PC-9 (cell line): ENCODE measurements around the gene ATF7IP. TPM values are rescaled to one million over a fixed set of nuclear protein-coding genes. Genes with fewer than 3 reads are reported as not detected.
"Not testable (repeated sequence)": the region's sequence is repeated elsewhere in the genome, so short reads cannot be mapped to it uniquely, and the experiment has no call there.

Source experiments
- Bru-seq: library from RNA; stranded (reverse); fragments of 400-500 nt; gene quantifications from one replicate; lab custom pipeline; 2021; lab: Mats Ljungman, UMichigan
- BruChase-seq, 2 experiments: library from RNA; stranded (reverse); fragments of 400-500 nt; gene quantifications; one replicate each; lab custom pipeline; 2021; lab: Mats Ljungman, UMichigan
- BruUV-seq: library from RNA; stranded (reverse); fragments of 400-500 nt; replicated peaks from 2 replicates; lab custom pipeline; 2021; lab: Mats Ljungman, UMichigan
- CTCF ChIA-PET: fragments of 300-600 bp; sonication (Branson Sonifier 250); formaldehyde crosslinking; loops from one replicate; lab custom pipeline; 2022; ENCODE audit warnings: antibody characterized with exemption; lab: Charles Lee
- POLR2A ChIA-PET: fragments of 300-600 bp; sonication (Branson Sonifier 250); formaldehyde crosslinking; loops from one replicate; lab custom pipeline; 2022; ENCODE audit warnings: antibody characterized with exemption; ENCODE audit not compliant: unreplicated experiment; lab: Charles Lee
- DNase-seq, 2 experiments: peaks; one replicate each; pipeline versions ENCODE4 v3.0.0 to v3.0.0-alpha.2; 2015 to 2022; ENCODE audit warnings: mixed read lengths in 1 of 2
- H2AFZ ChIP-seq: fragments of 200-600 bp; sonication (generic); 2 replicates; pipeline ENCODE4 v1.8.1; 2017; ENCODE audit warnings: antibody characterized with exemption
- H3F3A ChIP-seq: fragments of 200-600 bp; sonication (generic); 2 replicates; pipeline ENCODE4 v1.8.1; 2017; ENCODE audit warnings: antibody characterized with exemption, mild to moderate bottlenecking, low read depth; ENCODE audit not compliant: insufficient read depth
- H3K27ac ChIP-seq: fragments of 200-600 bp; sonication (generic); 2 replicates; pipeline ENCODE4 v1.6.1; 2016; ENCODE audit warnings: mixed run types
- H3K27me3 ChIP-seq: fragments of 200-600 bp; sonication (generic); 2 replicates; pipeline ENCODE4 v1.6.1; 2016; ENCODE audit warnings: low read depth, mixed run types; ENCODE audit not compliant: insufficient read depth
- H3K36me3 ChIP-seq: fragments of 200-600 bp; sonication (generic); 2 replicates; pipeline ENCODE4 v1.6.1; 2016; ENCODE audit warnings: low read depth, mixed run types
- H3K4me1 ChIP-seq: fragments of 200-600 bp; sonication (generic); replicated peaks from 2 replicates; pipeline ENCODE4 v1.6.1; 2016; ENCODE audit warnings: mixed run types; ENCODE audit not compliant: insufficient read depth
- H3K4me2 ChIP-seq: fragments of 200-600 bp; sonication (generic); 2 replicates; pipeline ENCODE4 v1.6.1; 2017; ENCODE audit warnings: mixed run types
- H3K4me3 ChIP-seq: fragments of 200-600 bp; sonication (generic); 2 replicates; pipeline ENCODE4 v1.6.1; 2016; ENCODE audit warnings: mixed run types
- H3K79me2 ChIP-seq: fragments of 200-600 bp; sonication (generic); 2 replicates; pipeline ENCODE4 v1.6.1; 2017; ENCODE audit warnings: low read depth, mixed run types
- H3K9me2 ChIP-seq: fragments of 200-600 bp; sonication (generic); 2 replicates; pipeline ENCODE4 v1.8.1; 2017; ENCODE audit warnings: mild to moderate bottlenecking; ENCODE audit not compliant: insufficient read depth
- H3K9me3 ChIP-seq: fragments of 200-600 bp; sonication (generic); 2 replicates; pipeline ENCODE4 v1.8.1; 2016; ENCODE audit warnings: low read depth; ENCODE audit not compliant: insufficient read depth
- H4K20me1 ChIP-seq: fragments of 200-600 bp; sonication (generic); 2 replicates; pipeline ENCODE4 v1.8.1; 2017; ENCODE audit not compliant: insufficient read depth
- EZH2 ChIP-seq: fragments of 200-600 bp; sonication (generic); IDR thresholded peaks from 2 replicates; pipeline ENCODE4 v1.8.0; 2017; ENCODE audit warnings: antibody characterized with exemption, low read depth
- intact Hi-C: fragments of 100-400 bp; cut with micrococcal nuclease; formaldehyde crosslinking; loops from one replicate; pipeline ENCODE4 v1.10.0; 2022; ENCODE audit not compliant: unreplicated experiment
- long read RNA-seq: library from polyadenylated mRNA; stranded (forward); transcript quantifications from one replicate; pipeline ENCODE4 v2.0.0, GENCODE V29; 2022
- total RNA-seq: library from RNA; stranded (reverse); gene quantifications from 2 replicates; pipeline ENCODE4 v1.2.3, GENCODE V29; 2021
- TF ChIP-seq, protein P1 (sequence below): fragments of 200-600 bp; sonication (generic); conservative IDR thresholded peaks from 2 replicates; pipeline ENCODE4 v1.6.1; 2017; ENCODE audit warnings: mixed run types, antibody characterized with exemption, mild to moderate bottlenecking, moderate library complexity

ATF7IP gene, protein sequence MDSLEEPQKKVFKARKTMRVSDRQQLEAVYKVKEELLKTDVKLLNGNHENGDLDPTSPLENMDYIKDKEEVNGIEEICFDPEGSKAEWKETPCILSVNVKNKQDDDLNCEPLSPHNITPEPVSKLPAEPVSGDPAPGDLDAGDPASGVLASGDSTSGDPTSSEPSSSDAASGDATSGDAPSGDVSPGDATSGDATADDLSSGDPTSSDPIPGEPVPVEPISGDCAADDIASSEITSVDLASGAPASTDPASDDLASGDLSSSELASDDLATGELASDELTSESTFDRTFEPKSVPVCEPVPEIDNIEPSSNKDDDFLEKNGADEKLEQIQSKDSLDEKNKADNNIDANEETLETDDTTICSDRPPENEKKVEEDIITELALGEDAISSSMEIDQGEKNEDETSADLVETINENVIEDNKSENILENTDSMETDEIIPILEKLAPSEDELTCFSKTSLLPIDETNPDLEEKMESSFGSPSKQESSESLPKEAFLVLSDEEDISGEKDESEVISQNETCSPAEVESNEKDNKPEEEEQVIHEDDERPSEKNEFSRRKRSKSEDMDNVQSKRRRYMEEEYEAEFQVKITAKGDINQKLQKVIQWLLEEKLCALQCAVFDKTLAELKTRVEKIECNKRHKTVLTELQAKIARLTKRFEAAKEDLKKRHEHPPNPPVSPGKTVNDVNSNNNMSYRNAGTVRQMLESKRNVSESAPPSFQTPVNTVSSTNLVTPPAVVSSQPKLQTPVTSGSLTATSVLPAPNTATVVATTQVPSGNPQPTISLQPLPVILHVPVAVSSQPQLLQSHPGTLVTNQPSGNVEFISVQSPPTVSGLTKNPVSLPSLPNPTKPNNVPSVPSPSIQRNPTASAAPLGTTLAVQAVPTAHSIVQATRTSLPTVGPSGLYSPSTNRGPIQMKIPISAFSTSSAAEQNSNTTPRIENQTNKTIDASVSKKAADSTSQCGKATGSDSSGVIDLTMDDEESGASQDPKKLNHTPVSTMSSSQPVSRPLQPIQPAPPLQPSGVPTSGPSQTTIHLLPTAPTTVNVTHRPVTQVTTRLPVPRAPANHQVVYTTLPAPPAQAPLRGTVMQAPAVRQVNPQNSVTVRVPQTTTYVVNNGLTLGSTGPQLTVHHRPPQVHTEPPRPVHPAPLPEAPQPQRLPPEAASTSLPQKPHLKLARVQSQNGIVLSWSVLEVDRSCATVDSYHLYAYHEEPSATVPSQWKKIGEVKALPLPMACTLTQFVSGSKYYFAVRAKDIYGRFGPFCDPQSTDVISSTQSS
- total RNA-seq, result 72.2 and 94.7 TPM in 2 replicates
- Bru-seq, nascent RNA, result percentile 96 among the genes with signal in this experiment
- percentile 86 among the genes with signal in this experiment for BruChase-seq, experiment 1, labeled RNA remaining after a 2-hour chase
- percentile 82 among the genes with signal in this experiment for BruChase-seq, experiment 2, labeled RNA remaining after a 6-hour chase
- long read RNA-seq, full-length matches to known transcripts, result 8 of 18 reads
- long read RNA-seq, partial matches to known transcripts, result 1 of 18 reads
- long read RNA-seq, other reads (novel, unspliced or antisense), result 9 of 18 reads

DNA sequence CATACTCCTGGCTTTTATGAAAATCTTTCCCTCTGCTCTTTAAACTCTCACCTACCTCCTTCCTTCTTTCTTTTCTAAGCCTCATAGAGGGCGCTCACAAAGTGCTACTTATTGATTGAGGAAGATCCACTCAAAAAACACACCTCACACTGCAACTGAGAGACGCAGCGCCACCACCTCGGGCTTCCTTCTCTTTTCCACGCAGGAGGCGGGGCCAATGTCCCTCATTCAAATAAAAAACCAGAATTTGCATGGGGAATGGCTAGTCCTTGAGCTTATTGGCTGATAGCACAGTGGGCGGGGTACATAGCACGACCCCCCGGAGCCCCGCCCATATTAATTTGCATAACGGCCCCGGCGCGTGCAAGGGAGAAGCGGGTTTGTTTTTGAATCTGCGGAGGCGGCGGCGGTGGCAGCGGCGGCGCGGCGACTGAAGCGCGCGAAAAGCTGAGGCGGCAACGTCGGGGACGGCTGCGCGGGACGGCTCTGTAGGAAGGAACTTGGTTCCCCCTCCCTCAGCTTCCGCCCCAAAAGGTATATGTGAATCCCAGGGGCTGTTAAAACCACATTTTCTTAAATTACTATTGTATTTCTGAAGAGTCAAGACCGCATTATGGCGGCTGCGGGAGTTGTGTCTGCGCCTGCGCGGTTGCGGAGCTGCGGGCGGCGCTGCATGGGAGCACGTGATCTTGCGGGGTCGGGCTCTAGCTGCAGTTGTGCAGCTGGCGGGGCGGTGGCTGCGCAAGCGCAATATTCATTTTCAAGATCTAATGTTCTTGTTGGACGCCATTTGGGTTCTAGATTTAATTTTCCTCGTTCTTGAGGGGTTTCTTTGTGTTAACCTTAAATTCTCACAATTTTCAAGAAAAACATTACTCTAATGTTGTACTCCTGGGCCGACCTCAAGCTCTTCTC lies at the start of gene ATF7IP:
ATF7IP (plus strand) TSS at position 389 of the 915 bp plus-strand sequence. CDS start 58,234 bp downstream, outside the sequence.
- Histone ChIP-seq H2AFZ (peak within 1 kb of the TSS; percentile 88), H3K4me3 (peak within 1 kb of the TSS; percentile 90), H3F3A (peaks cover 17% of the 10 kb centered on the region), H3K9me2 (no peaks in the 10 kb centered on the region), H3K36me3 (no peaks in the 10 kb centered on the region), H3K4me1 (peaks cover 23% of the 10 kb centered on the region), H3K9me3 (no peaks in the 10 kb centered on the region; the same call in 1 of the 2 replicates), H4K20me1 (no peaks in the 10 kb centered on the region), H3K27ac (peak within 1 kb of the TSS; percentile 89), H3K79me2 (peaks cover 46% of the 10 kb centered on the region), H3K27me3 (no peaks in the 10 kb centered on the region), H3K4me2 (peak within 1 kb of the TSS; percentile 94)
- TSS peak; percentile 53 for BruUV-seq
- intact Hi-C loops, result loop anchor here (1.0 to 5.0 kb wide), 7 partner anchors 52 to 407 kb away; partner anchors contain the start of gene PLBD1
- ChIA-PET POLR2A (interaction anchor here (0.5 to 1.4 kb wide), 21 partner anchors 20 to 600 kb away, joined by 3 to 11 read pairs (median 5); partner anchors contain the start of gene PLBD1), CTCF (interaction anchor here (0.6 to 1.4 kb wide), 8 partner anchors 41 to 180 kb away, joined by 3 to 13 read pairs (median 4); no protein-coding TSS in a partner anchor)
- no peak for TF ChIP-seq EZH2
- TF ChIP-seq, protein P1, sequence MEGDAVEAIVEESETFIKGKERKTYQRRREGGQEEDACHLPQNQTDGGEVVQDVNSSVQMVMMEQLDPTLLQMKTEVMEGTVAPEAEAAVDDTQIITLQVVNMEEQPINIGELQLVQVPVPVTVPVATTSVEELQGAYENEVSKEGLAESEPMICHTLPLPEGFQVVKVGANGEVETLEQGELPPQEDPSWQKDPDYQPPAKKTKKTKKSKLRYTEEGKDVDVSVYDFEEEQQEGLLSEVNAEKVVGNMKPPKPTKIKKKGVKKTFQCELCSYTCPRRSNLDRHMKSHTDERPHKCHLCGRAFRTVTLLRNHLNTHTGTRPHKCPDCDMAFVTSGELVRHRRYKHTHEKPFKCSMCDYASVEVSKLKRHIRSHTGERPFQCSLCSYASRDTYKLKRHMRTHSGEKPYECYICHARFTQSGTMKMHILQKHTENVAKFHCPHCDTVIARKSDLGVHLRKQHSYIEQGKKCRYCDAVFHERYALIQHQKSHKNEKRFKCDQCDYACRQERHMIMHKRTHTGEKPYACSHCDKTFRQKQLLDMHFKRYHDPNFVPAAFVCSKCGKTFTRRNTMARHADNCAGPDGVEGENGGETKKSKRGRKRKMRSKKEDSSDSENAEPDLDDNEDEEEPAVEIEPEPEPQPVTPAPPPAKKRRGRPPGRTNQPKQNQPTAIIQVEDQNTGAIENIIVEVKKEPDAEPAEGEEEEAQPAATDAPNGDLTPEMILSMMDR, result no peak; the same call in 1 of the 2 replicates
- DNase-seq, result peak; percentile 94 to 95

DNA sequence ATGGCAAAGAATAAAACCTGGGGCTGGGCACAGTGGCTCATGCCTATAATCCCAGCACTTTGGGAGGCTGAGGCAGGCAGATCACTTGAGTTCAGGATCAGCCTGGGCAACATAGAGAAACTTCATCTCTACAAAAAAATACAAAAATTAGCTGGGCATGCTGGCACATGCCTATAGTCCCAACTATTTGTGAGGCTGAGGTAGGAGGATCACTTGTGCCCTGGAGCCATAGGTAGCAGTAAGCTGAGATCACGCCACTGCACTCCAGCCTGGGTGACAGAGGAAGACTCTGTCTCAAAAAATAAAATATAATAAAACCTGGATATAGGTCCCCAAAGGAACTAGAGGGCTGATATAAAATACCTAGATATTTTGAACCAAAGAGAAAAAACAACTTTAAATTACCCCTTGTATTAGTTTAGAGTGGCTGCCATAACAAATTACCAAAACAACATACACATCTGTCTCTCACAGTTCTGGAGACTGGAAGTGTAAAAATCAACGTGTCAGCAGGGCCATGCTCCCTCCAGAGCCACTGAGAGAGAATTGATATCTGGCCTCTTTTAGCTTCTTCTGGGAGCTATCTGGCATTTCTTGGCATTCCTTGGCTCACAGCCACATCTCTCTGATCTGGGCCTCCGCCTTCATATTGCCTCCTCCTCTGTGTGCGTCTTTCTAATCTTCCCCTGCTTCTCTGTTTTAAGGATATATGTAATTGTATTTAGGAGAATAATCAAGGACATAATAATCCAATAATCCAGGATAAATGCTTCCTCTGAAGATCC lies 47.9 kb upstream of the ATF7IP start:
- Histone ChIP-seq H3K4me1 (0 out of 2 replicates have a peak, but pooled peaks cover 4% of the 10 kb centered on the region), H2AFZ (no peak overlapping the region), H3K9me3 (no peaks in the 10 kb centered on the region), H3K4me2 (no peak overlapping the region), H3F3A (0 out of 2 replicates have a peak, but pooled peaks cover 3% of the 10 kb centered on the region), H3K27ac (no peak overlapping the region), H3K9me2 (no peaks in the 10 kb centered on the region), H3K4me3 (no peak overlapping the region), H3K27me3 (no peaks in the 10 kb centered on the region), H3K36me3 (no peaks in the 10 kb centered on the region), H3K79me2 (no peaks in the 10 kb centered on the region), H4K20me1 (no peaks in the 10 kb centered on the region)
- intact Hi-C loops, result no loop called here
- no peak for TF ChIP-seq EZH2
- TF ChIP-seq, protein P1, result no peak
- no peak for DNase-seq
- ChIA-PET POLR2A (no interaction called here), CTCF (interaction anchor here (0.6 kb wide), 1 partner anchor 407 kb away, joined by 3 read pairs; no protein-coding TSS in a partner anchor)
- no TSS peak for BruUV-seq

DNA sequence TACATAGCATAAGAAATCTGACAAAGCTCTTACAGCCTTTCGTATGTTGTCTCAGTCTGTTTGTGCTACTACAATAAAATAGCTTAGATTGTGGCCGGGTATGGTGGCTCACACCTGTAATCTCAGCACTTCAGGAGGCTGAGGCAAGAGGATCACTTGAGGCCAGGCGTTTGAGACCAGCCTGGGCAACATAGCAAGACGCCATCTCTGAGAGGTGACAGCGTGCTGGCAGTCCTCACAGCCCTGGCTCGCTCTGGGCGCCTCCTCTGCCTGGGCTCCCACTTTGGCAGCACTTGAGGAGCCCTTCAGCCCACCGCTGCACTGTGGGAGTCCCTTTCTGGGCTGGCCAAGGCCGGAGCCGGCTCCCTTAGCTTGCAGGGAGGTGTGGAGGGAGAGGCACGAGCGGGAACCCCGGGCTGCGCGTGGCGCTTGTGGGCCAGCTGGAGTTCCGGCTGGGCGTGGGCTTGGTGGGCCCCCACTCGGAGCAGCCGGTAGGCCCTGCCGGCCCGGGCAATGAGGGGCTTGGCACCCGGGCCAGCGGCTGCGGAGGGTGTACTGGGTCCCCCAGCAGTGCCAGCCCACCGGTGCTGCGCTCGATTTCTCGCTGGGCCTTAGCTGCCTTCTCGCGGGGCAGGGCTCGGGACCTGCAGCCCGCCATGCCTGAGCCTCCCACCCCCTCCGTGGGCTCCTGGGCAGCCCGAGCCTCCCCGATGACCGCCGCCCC lies 45.6 kb upstream of the ATF7IP start:
- H3K27ac ChIP-seq, H3F3A ChIP-seq, H2AFZ ChIP-seq, H3K4me2 ChIP-seq, H3K4me1 ChIP-seq, H3K36me3 ChIP-seq, intact Hi-C loops, BruUV-seq, H3K4me3 ChIP-seq, H4K20me1 ChIP-seq, H3K27me3 ChIP-seq, POLR2A ChIA-PET, DNase-seq, H3K9me2 ChIP-seq, H3K9me3 ChIP-seq, H3K79me2 ChIP-seq: not testable (repeated sequence)
- CTCF ChIA-PET, result interaction anchor here (0.7 kb wide), 1 partner anchor 106 kb away, joined by 20 read pairs; no protein-coding TSS in a partner anchor
